CD4-positive, alpha-beta T cell treated with Interferon alpha-2 for 1 hour (primary cell): Measurements from ENCODE around the gene GLB1L3.

ENCODE experiments used
- DNase-seq, 2 donors: peaks; one replicate each; pipeline ENCODE4 v3.0.0-alpha.2; 2020 to 2022

GLB1L3 gene

GRCh38 chr11:134346101-134346975, 70.2 kb downstream of the GLB1L3 start:
- no peak for DNase-seq

DNA sequence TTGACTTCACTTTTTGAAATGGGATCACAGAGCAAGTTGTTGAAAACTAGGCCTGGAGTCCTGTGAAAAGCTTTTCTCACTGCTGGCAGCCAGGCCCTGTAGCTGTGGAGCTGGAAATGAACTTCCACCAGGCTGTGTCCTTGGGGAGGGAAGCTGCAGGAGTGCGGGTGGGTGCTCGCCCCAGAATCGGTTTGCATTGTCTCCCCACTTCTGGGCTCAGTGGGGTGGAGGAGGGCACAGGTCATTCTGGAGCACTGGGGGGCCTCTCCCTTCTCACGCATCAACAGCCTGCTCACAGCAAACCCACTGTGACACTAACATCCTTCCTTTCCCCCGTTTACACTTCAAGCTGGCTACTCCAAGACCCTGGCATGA, 70.8 kb downstream of the GLB1L3 start:
- DNase-seq: no peak

DNA sequence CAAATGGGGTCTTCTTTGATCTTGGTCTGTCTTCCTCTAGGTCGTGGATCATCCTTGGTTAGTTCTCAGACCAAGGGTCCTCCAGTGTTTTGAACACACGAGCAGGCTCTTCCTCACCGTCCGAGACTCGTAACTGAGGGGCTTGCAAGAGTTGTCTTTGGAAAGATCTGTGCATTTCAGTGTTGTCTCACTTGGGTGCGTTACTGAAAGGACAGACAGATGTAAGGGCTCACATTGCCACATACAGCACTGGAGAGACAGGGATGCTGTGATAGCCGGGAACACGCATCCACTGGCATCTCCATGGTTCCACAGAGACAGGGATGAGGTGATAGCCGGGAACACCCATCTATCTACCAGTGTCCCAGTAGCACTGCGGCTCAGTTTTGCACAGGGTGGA, 71.3 kb downstream of the GLB1L3 start:
- no peak for DNase-seq

DNA sequence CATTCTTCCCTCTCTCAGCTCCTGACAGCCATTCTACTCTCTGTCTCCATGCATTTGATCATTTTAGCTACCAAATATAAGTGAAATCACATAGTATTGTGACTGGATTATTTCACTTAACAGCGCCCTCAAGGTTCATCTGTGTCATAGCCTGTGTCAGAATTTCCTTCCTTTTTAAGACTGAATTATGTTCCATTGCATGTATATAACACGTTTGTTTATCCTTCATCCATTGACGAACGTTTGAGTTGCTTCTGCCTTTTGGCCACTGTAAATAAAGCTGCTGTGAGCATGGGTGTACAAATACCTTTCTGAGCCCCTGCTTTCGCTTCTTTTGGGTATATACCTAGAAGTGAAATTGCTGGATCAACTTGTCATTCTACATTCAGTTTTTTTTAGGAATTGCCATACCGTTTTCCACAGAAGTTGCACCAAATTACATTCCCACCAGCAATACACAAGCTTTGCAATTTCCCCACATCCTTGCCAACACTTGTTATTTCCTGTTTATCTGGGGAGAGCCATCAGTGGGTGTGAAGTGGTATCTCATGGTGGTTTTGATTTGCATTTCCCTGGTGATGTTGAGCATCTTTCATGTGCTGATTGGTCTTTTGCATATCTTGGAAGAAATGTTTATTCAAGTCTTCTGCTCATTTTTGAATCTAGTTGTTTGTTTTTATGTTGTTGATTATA, 73.1 kb downstream of the GLB1L3 start:
- peak in 1 of 2 donors; percentile 49 for DNase-seq

DNA sequence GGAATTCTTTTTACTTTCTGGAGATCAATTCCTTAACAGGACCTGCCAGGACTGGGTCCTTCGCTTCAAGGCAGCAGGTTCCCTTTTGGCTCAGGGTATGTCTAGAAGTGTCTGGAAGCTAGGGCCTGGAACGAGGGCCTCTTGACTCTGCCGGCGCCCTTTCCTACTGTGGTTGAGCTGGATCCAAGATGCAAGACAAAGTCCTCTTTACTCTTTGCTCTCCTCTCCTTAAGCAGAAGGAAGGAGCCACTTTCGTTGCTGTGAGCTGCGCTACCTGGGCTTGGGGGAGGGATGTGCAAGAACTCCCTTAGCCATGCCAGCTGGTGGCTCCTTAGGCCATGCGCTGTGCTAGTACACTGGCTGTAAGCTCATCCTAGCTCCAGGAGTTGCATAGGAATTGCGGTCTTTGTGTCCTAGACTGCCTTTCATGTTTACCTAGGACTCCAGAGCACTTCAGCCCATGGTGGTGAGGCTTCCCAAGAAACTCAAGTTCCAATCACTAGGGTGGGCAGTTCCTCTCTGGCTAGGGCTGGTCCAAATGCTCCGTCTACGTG, 73.7 kb downstream of the GLB1L3 start:
- DNase-seq: no peak

DNA sequence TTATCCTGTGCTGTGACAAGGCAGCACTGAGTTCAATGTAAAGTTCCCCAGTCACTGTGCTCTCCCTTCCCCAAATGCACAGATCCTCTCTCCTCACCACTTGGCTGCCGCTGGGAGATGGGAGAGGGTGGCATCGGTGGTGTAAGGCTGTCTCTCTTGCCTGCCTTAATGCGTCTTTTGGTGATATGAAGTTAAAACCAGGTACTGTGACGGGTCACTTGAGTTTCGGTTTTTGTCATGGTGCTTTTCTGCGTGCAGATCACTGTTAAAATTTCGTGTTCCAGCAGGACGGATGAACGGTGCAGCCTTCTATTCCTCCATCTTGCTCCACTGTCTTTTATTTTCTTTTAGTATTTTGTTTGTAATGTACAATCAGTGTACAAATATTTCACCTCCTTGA, 74.2 kb downstream of the GLB1L3 start:
- no peak for DNase-seq

DNA sequence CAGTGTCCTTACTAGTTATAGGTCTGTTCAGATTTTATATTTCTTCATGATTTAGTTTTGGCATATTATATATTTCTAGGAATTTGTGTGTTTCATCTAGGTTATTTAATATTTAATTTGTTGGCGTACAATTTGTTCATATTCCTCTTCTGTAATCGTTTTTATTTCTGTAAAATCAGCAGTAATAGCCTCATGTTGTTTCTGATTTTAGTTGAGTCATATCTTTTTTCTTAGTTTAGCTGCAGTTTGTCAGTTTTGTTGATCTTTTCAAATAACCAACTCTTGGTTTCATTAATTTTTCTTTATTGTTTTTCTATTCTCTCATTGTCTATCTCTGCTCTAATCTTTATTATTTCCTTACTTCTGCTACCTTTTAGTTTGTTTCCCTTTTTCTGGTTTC, 75.9 kb downstream of the GLB1L3 start:
- DNase-seq: no peak

DNA sequence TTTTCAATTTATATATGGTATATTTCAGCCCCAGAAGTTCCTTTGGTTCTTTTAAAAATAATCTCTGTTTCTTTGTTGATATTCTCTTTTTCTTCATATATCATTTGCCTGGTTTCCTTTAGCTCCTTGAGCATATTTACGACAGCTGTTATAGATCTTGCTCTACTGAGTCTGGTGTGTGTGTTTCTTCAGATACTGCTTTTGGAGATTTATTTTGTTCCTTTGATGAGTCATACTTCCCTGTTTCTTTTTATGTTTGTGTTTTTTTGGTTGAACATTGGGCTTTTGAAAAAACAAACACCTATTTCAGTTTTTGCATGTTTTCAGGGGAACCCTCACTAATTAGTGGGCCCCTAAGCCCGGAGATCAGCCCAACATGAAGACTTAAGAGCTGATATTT, 79.0 kb downstream of the GLB1L3 start:
- DNase-seq: no peak

GRCh38 chr11:134355656-134356055, 79.5 kb downstream of the GLB1L3 start:
- DNase-seq: no peak

DNA sequence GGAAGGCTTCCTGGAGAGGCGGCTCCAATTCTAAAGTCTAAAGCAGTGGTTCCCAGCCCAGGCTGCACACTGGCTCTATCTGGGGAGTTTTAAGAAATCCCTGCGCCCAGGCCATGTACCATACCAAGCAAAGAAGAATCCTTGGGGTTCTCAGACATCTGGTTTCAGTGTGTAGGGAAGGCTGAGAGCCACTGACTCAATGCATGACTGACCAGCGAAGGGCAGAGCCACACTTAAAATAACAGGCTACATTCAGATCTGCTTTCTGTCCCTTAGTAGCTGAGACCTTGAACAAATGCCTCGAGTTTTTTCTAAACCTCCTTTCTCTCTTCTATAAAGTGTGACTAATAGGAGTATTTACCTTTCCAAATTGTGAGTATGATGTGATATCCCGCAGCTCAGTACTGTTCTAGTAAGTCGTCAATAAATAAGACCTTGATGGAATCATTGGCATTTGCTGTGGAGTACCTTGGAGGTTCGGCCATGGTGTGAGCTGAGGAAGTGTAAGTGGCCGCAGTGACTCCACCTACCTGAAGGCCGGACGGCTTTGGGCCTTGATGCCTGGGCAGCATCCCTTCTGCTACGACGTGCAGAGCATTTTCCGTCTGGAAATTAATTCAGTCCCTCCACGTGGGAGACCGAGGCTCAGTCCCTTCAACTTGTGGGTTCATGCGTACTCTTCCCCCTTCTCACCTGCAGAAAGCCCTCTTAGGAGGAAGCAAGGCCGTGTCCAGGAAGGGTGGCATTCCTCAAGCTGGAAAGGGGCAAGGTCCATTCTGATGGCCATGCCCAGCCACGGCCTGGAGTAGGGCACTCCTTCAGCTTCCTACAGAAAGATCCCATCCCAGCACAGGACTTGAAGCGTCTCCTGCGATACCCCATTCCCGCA, 80.7 kb downstream of the GLB1L3 start:
- DNase-seq: no peak

DNA sequence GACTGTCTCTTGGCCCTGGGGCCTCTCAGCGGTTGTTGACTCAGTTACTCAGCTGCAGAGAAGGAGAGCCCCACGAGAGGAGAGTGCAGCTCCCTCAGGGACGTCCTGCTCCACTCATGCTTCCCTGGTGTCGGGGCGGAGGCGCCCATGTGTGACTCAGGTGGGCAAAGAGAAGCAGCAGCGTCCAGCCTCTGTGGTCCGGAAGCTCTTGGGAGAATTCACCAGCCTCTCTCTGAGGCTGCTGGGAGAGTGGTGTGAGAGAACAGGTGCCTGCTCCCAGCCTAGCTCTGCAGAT, 81.3 kb downstream of the GLB1L3 start:
- no peak for DNase-seq

GRCh38 chr11:134358165-134358855, 82.1 kb downstream of the GLB1L3 start:
- no peak for DNase-seq

DNA sequence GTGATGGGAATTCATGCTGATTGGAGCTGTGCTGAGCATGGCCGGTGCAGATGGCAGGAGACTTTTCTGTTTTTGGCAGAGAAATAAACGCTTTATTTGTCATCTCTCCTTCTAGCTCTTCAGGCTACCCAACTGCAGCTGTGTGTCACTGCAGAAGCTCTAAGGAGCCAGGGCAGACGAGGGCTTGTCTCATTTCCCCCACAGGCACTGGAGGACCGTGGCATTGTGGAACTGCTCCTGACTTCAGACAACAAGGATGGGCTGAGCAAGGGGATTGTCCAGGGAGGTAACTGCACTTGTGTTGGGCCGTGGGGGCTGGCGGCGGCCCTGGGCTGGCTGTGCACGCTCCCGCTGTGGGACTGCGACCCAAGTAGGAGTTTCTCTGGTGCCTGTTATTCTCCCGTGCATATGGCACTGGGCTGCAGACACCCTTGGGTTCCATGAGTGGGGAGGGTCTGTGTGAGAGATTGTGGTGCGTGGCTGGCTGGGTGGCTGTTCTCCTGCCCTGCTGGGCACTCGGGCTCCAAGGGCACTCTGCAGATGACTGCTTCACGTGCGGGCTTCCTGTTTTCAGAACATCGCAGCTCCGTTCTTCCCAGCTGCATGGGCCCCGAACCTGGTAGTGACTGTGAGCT, 82.8 kb downstream of the GLB1L3 start:
- no peak for DNase-seq

GRCh38 chr11:134359646-134360045, 83.5 kb downstream of the GLB1L3 start:
- no peak for DNase-seq

DNA sequence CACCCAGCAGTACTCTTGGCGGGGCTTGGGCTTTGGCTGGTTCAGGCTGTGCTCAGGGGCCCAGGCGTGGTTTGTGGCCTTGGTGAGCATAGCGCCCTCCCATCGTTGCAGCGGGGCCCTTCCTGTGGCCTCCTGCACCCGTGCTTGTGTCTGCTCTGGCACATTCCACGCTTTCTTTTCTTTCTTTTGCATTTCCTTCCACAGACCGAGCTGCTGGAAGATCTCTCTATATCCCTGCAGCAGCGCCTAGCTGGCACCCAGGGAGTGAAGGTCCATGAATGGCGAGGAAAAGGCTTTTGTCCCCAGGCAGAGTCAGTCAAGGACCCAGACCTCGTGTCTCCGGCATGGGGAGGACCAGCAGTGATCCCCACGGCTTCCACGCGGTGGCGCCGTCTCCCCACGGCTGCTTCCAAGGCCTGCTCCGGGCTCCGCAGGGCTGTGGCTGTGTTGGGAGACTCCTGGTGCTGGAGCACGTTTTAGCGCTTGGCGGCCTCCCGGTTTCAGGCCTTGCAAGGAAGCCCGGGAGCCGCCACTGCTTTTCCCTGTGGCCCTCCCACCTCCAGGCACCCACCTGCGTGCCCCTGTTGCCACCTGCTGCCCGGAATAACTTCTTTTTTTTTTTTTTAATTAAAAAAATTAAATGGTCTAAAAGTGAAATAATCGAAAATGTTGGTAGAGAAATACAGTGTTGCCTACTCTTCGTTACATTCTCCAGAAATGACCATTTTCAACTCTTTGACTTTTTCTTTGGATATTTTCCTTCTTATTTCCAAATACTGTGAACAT, 84.1 kb downstream of the GLB1L3 start:
- peak; percentile 49 to 74 for DNase-seq

GRCh38 chr11:134361661-134362060, 85.5 kb downstream of the GLB1L3 start:
- DNase-seq: no peak

DNA sequence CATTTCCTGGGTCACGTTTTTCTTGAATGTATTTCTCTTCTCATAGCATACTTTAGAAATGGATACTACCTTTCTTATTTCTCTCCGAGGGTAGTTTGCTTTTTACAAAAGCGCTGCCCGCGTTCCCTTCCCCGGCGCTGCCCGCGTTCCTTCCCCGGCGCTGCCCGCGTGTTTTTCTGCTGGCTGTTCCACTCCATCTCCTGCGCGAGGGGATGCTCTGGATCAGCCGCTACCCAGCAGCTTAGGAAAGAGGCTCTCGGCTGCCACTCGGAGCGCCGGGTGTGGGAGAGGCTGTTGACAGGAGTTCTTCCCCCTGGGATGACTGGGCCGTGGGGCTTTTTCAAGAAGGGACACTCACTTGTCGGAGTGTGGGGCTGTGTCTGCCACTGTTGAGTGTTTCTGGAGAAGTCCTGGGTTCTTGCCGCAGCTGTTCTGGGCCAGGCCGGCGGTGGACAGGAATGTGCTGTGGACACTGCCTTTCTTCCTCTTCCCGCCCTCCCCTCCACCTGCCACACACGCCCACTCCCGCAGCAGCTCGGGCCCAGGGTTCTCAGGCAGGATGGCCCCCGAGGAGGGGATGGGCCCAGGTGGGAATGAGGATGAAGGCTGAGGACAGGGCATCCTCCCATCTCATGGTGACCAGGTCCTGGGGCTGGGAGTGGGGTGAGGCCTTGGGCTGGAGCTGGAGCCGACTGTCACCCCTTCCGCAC, 86.2 kb downstream of the GLB1L3 start:
- no peak for DNase-seq

DNA sequence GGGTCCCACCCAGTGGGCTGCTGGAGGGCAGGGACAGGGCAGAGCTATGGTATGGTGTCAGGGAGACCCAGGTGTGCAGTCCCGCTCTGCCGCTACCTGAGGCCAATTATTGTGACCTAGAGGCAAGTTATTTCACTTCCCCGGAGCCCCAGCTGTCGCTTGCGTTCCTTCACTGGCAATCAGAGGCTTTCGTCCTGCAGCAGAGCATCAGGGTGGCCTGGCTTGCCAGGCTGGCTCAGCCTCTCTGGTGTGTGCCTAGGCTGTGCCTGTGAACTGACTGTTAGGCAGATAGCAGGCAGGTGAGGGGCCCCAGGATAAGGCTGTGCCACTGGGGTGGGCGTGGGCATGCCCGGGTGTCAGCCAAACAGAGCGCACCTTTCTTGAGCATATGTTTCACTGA, 87.0 kb downstream of the GLB1L3 start:
- no peak for DNase-seq

DNA sequence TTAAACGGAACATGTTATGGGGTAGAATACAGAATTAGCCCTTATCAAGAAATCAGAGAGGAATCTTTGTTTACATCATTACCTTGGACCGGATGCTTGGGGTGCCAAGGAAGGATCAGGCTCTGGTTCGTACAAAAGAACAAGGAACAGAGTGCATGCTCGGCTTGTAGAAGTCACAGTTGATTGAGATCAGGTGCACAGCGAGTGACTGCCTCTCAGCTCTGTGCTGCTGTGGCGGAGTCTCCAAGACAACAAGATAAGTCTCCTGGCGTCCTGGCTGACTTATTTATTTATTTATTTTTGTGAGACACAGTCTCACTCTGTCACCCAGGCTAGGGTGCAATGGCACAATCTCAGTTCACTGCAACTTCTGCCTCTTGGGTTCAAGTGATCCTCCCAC, 87.4 kb downstream of the GLB1L3 start:
- DNase-seq: no peak

DNA sequence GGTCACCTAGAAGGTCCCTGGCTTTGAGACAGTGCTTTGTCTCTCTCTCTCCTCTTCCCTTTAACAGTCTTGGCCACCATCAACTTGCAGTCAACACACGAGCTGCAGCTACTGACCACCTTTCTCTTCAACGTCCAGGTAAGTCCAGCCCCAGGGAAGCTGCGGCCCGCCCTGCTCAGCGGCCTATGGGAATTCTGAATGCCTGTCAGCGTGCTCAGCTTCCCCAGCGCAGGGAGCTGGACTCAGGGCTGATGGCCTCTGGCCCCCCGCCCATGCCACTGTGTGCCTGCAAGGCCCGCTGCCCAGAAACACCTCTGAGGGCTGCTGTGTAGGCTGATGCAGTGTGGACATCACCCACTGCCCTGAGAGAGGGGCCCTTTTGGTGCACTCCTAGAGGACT, 88.1 kb downstream of the GLB1L3 start:
- DNase-seq: no peak
